GM12872 (cell line): ENCODE measurements around the gene ATP13A3.

Source experiments
- CTCF ChIP-seq: IDR thresholded peaks from 3 replicates; pipeline ENCODE4 v1.5.1; 2011; ENCODE audit warnings: low read depth, mild to moderate bottlenecking, low read length, moderate library complexity; ENCODE audit not compliant: insufficient read depth

Gene ATP13A3

DNA sequence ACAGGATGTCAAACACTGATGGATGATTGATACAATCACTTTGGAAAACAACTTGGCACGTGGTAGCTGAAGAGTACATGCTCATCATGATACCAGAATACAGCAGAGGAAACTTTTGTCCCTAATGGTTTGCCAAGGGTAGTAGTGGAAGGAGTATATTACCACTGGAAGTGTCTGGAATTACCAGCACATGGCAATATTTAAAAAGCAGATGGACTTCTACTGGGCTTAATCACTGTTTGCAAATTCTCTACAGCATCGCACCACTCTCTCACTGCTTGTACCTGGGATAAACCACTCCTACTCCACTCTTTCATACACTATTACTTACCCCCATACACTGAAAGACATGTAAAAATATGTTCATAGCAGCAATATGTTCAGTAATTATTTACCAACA, 68.1 kb downstream of the ATP13A3 start:
- no peak for TF ChIP-seq CTCF

- no peak for TF ChIP-seq CTCF
These were observed 79.4 kb downstream of the ATP13A3 start for GRCh38 chr3:194407423-194407822.

- no peak for TF ChIP-seq CTCF
These were observed 81.0 kb downstream of the ATP13A3 start for GRCh38 chr3:194405766-194406165.

DNA sequence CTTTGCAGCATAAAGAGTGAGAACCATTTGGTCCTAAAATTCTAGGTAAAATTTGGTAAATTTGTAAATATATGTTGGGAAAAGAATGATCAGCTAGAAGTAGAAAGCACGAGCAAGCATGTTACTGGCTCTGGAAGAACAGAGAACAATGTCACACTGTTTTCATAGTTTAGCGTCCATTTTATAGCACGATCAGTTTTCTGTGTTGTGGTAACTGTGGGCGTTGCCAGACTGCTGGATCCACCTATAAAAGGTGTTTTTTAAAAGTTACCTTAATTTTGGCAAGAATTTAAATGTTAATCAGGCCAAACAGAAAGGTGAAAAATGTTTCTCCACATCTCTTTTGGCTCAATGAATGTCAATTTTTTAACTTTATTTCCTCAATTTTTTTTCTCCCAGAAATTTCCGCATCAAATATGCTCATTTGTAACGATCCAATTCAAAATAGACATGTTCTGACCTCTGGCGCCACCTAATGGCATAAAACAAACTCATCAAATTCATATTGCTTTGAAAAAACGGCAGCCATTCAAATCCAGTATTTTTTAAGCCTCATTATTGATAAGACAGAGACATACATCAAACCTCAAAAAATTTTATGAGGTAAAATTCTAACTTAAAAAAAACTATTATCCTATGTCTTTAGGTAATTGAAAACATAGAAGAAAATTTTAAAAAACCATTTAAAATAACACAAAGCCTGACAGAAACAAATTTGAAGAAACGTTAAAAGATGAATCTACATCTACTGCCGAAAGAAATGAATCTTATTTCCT, 82.2 kb downstream of the ATP13A3 start:
- TF ChIP-seq CTCF, result peak; percentile 50

DNA sequence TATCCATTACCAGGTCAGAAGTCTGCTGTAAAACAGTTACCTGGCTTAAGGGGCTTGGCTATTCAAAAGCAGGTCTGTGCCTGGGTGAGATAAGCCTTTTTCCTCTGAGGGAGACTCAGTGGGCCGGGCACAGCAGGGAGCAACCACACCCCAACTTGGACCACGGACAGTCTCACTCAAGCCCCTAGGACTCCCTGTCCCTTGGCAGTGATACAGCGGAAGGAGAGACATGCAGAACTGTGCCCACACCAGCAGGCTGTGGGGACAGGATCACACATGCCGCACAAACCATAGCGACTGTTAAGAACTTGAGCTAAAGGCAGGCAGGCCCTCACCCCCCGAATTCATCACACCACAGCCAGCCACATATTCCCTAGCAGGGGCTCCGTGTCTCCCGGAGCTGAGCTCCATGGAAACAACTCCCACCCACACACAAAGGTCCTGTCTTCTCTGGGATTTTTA, 84.9 kb downstream of the ATP13A3 start:
- TF ChIP-seq CTCF, result no peak

- no peak for TF ChIP-seq CTCF
These were observed 85.5 kb downstream of the ATP13A3 start for GRCh38 chr3:194401346-194401745.

DNA sequence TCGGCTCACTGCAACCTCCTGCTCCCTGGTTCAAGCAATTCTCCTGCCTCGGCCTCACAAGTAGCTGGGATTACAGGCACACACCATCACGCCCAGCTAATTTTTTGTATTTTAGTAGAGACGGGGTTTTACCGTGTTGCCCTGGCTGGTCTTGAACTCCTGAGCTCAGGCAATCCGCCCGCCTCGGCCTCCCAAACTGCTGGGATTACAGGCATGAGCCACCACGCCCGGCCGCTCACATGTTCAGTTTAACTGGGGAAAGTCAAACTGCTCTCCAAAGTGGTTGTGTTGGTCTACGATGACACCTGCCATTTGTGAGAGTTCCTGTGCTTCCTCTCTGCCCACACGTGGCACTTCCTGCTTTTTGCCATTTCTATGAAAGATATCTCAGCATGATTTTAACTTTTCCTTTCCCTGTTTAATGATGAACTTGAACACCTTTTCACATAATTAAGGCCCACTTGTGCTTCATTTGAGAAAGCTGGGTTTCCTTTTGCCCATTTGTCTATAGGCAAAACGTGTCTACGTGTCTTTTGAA, 86.9 kb downstream of the ATP13A3 start:
- TF ChIP-seq CTCF, result no peak
